RWPE2 (cell line): Measurements from ENCODE around the gene MCRS1.

ENCODE experiments used
- ATAC-seq: fragments of 200-7000 bp; cut with Tn5 transposase; 3 replicates; pipeline ENCODE4 v1.9.1; 2021; ENCODE audit warnings: low read depth
- DNase-seq: peaks from one replicate; pipeline ENCODE4 v3.0.0-alpha.2; 2020; ENCODE audit warnings: low spot score
- H3K27ac ChIP-seq: fragments of 450-650 bp; 2 replicates; pipeline ENCODE4 v1.5.1; 2017; ENCODE audit warnings: mild to moderate bottlenecking; ENCODE audit not compliant: poor library complexity, severe bottlenecking
- H3K27me3 ChIP-seq: fragments of 250-450 bp; sonication (Bioruptor Pico); 2 replicates; pipeline ENCODE4 v1.5.1; 2021; ENCODE audit warnings: mild to moderate bottlenecking, moderate library complexity; ENCODE audit not compliant: insufficient read depth, poor library complexity, severe bottlenecking
- H3K36me3 ChIP-seq: fragments of 250-450 bp; sonication (Bioruptor Pico); 2 replicates; pipeline ENCODE4 v1.5.1; 2020; ENCODE audit warnings: low read depth, mild to moderate bottlenecking, moderate library complexity
- H3K4me1 ChIP-seq: fragments of 250-450 bp; sonication (Bioruptor Pico); 2 replicates; pipeline ENCODE4 v1.5.1; 2021; ENCODE audit warnings: mild to moderate bottlenecking, moderate library complexity; ENCODE audit not compliant: insufficient read depth, poor library complexity, severe bottlenecking
- H3K4me3 ChIP-seq: fragments of 250-450 bp; sonication (Bioruptor Pico); 2 replicates; pipeline ENCODE4 v1.5.1; 2021; ENCODE audit warnings: mild to moderate bottlenecking, moderate library complexity; ENCODE audit not compliant: severe bottlenecking
- H3K9me3 ChIP-seq: fragments of 250-450 bp; sonication (Bioruptor Pico); 2 replicates; pipeline ENCODE4 v1.5.1; 2021; ENCODE audit warnings: mild to moderate bottlenecking, moderate library complexity; ENCODE audit not compliant: severe bottlenecking
- TF ChIP-seq, protein P1 (sequence below): fragments of 450-650 bp; IDR thresholded peaks from one replicate; pipeline ENCODE4 v1.5.1; 2017; ENCODE audit warnings: mild to moderate bottlenecking, moderate library complexity; ENCODE audit not compliant: poor library complexity, severe bottlenecking

MCRS1 gene

DNA sequence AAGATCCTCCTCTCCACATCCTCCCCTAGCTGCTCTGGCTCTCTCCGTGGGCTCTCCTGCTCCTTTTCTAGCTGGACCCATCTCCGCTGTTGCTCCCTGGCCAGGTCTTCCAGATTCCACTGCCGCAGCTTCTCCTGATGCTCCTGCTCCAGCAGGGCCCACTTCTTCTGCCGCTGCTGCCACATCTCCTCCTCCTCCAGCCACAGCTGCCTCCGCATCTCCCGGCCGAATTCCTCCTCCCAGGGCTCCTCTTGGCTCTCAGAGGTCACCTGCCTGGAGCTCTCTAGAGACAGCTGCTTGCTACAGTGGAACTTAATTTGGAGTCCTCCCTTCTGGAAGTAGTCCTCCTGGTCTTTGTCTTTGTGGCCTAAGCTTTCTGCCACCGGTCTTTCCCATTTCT, 32.0 kb upstream of the MCRS1 start:
- no peaks in the 10 kb centered on the region for H3K9me3 ChIP-seq
- no peak for ATAC-seq
- H3K36me3 ChIP-seq = no peaks in the 10 kb centered on the region
- H3K27ac ChIP-seq = no peak overlapping the region
- H3K4me1 ChIP-seq = no peaks in the 10 kb centered on the region
- no peaks in the 10 kb centered on the region for H3K27me3 ChIP-seq
- H3K4me3 ChIP-seq = no peak overlapping the region
- TF ChIP-seq, protein P1, sequence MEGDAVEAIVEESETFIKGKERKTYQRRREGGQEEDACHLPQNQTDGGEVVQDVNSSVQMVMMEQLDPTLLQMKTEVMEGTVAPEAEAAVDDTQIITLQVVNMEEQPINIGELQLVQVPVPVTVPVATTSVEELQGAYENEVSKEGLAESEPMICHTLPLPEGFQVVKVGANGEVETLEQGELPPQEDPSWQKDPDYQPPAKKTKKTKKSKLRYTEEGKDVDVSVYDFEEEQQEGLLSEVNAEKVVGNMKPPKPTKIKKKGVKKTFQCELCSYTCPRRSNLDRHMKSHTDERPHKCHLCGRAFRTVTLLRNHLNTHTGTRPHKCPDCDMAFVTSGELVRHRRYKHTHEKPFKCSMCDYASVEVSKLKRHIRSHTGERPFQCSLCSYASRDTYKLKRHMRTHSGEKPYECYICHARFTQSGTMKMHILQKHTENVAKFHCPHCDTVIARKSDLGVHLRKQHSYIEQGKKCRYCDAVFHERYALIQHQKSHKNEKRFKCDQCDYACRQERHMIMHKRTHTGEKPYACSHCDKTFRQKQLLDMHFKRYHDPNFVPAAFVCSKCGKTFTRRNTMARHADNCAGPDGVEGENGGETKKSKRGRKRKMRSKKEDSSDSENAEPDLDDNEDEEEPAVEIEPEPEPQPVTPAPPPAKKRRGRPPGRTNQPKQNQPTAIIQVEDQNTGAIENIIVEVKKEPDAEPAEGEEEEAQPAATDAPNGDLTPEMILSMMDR = no peak
- DNase-seq = no peak

DNA sequence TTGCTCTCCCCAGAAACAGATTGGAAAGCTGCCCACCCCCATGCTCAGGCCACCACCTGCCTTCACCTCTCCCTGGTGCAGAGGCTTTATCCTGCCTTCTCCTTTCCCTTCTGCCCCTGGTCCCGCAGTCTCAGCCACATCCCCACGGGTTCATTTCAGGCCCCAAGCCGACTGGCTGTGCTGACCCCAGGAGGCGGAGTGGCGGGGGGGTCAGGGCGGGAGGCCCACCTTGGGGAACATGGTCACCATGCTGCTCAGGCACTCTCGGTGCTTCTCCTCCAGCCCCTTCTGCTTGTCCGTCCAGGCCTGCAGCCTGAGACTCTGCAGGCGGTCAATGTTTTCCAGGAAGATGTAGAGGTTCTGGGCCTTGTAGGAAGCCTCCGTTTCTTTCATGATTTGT, 30.6 kb upstream of the MCRS1 start:
- no peak for DNase-seq
- no peaks in the 10 kb centered on the region for H3K36me3 ChIP-seq
- TF ChIP-seq, protein P1 = no peak
- H3K4me1 ChIP-seq = no peaks in the 10 kb centered on the region
- H3K27me3 ChIP-seq = no peaks in the 10 kb centered on the region
- no peak overlapping the region for H3K27ac ChIP-seq
- H3K9me3 ChIP-seq = no peaks in the 10 kb centered on the region
- ATAC-seq = no peak
- H3K4me3 ChIP-seq = no peak overlapping the region

GRCh38 chr12:49588721-49589516, 21.0 kb upstream of the MCRS1 start:
- Histone ChIP-seq H3K4me1 (no peaks in the 10 kb centered on the region), H3K9me3 (peaks cover 3% of the 10 kb centered on the region), H3K27me3 (no peaks in the 10 kb centered on the region), H3K36me3 (no peaks in the 10 kb centered on the region; the same call in 1 of the 2 replicates), H3K27ac (no peak overlapping the region), H3K4me3 (no peak overlapping the region)
- DNase-seq (no peak), ATAC-seq (peak; percentile 40)
- TF ChIP-seq, protein P1 = no peak

- Histone ChIP-seq H3K27ac (no peak overlapping the region), H3K4me3 (no peak overlapping the region), H3K36me3 (no peaks in the 10 kb centered on the region; the same call in 1 of the 2 replicates), H3K9me3 (peaks cover 3% of the 10 kb centered on the region), H3K27me3 (no peaks in the 10 kb centered on the region), H3K4me1 (no peaks in the 10 kb centered on the region)
- DNase-seq = no peak
- TF ChIP-seq, protein P1 = no peak
- no peak for ATAC-seq
Measured at GRCh38 chr12:49588281-49588680, 20.3 kb upstream of the MCRS1 start.
